ENCODE measurements around the gene TBX18.

- TF ChIP-seq, protein P1, sequence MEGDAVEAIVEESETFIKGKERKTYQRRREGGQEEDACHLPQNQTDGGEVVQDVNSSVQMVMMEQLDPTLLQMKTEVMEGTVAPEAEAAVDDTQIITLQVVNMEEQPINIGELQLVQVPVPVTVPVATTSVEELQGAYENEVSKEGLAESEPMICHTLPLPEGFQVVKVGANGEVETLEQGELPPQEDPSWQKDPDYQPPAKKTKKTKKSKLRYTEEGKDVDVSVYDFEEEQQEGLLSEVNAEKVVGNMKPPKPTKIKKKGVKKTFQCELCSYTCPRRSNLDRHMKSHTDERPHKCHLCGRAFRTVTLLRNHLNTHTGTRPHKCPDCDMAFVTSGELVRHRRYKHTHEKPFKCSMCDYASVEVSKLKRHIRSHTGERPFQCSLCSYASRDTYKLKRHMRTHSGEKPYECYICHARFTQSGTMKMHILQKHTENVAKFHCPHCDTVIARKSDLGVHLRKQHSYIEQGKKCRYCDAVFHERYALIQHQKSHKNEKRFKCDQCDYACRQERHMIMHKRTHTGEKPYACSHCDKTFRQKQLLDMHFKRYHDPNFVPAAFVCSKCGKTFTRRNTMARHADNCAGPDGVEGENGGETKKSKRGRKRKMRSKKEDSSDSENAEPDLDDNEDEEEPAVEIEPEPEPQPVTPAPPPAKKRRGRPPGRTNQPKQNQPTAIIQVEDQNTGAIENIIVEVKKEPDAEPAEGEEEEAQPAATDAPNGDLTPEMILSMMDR (IDR thresholded peaks at IDR 0.05): no peak
- no peak for TF ChIP-seq POLR2A (IDR thresholded peaks at IDR 0.05)
Measured at GRCh38 chr6:84719152-84719551, 45.2 kb downstream of the TBX18 start.
